Hepatocyte (in vitro differentiated cells): Measurements from ENCODE around the gene PMFBP1. TPM values are rescaled to one million over a fixed set of nuclear protein-coding genes. Genes with fewer than 3 reads are reported as not detected.

Experiments
- DNase-seq: peaks from one replicate; pipeline ENCODE4 v3.0.0-alpha.2; 2016; ENCODE audit warnings: low spot score
- H2AFZ ChIP-seq: fragments of 200-600 bp; sonication (generic); 2 replicates; pipeline ENCODE4 v1.6.0; 2016; ENCODE audit warnings: antibody characterized with exemption, mild to moderate bottlenecking
- H3K27ac ChIP-seq: fragments of 200-600 bp; sonication (generic); 2 replicates; pipeline ENCODE4 v1.5.1; 2016; ENCODE audit warnings: mild to moderate bottlenecking
- H3K27me3 ChIP-seq: fragments of 200-600 bp; sonication (generic); 2 replicates; pipeline ENCODE4 v1.6.1; 2016
- H3K36me3 ChIP-seq: fragments of 200-600 bp; sonication (generic); replicated peaks from 2 replicates; pipeline ENCODE4 v1.5.1; 2016; ENCODE audit warnings: low read depth; ENCODE audit not compliant: insufficient read depth
- H3K4me1 ChIP-seq: fragments of 200-600 bp; sonication (generic); 2 replicates; pipeline ENCODE4 v1.5.1; 2016; ENCODE audit warnings: mild to moderate bottlenecking, moderate library complexity; ENCODE audit not compliant: insufficient read depth
- H3K4me2 ChIP-seq: fragments of 200-600 bp; sonication (generic); 2 replicates; pipeline ENCODE4 v1.6.0; 2016
- H3K4me3 ChIP-seq: fragments of 200-600 bp; sonication (generic); 2 replicates; pipeline ENCODE4 v1.5.1; 2016; ENCODE audit warnings: mild to moderate bottlenecking
- H3K79me2 ChIP-seq: fragments of 200-600 bp; sonication (generic); 2 replicates; pipeline ENCODE4 v1.6.0; 2017; ENCODE audit warnings: mild to moderate bottlenecking
- H3K9me2 ChIP-seq: fragments of 200-600 bp; sonication (generic); replicated peaks from 2 replicates; pipeline ENCODE4 v1.6.0; 2017; ENCODE audit warnings: mild to moderate bottlenecking; ENCODE audit not compliant: insufficient read depth
- H3K9me3 ChIP-seq: fragments of 200-600 bp; sonication (generic); 2 replicates; pipeline ENCODE4 v1.5.1; 2016; ENCODE audit warnings: low read depth, mild to moderate bottlenecking
- H4K20me1 ChIP-seq: fragments of 200-600 bp; sonication (generic); 2 replicates; pipeline ENCODE4 v1.6.0; 2016; ENCODE audit warnings: mild to moderate bottlenecking; ENCODE audit not compliant: insufficient read depth, poor library complexity, severe bottlenecking
- EZH2 ChIP-seq: fragments of 200-600 bp; sonication (generic); IDR thresholded peaks from 2 replicates; pipeline ENCODE4 v1.6.1; 2016; ENCODE audit warnings: antibody characterized with exemption, mild to moderate bottlenecking, borderline replicate concordance
- EZH2phosphoT487 ChIP-seq: fragments of 200-600 bp; sonication (generic); IDR thresholded peaks from one replicate; pipeline ENCODE4 v1.6.1; 2018; ENCODE audit warnings: antibody characterized with exemption, mild to moderate bottlenecking, low read depth, moderate library complexity; ENCODE audit not compliant: unreplicated experiment, severe bottlenecking
- WGBS: methylation state at CpG from one replicate; pipeline ENCODE4 v1.1.6; 2016; ENCODE audit warnings: low lambda C conversion rate; ENCODE audit errors: missing lambda C conversion rate; 5-methylcytosine and 5-hydroxymethylcytosine counted together
- polyA plus RNA-seq: library from polyadenylated mRNA; unstranded; fragments of >200 nt; fragmentation: Nextera tagmentation; extraction: Ambion mirVana; gene quantifications from 2 replicates; pipeline ENCODE4 v1.2.1, GENCODE V29; 2016
- total RNA-seq: library from RNA; depleted of rRNA; stranded (reverse); fragments of >200 nt; gene quantifications from 2 replicates; pipeline ENCODE4 v1.2.3, GENCODE V29; 2014
- TF ChIP-seq, protein P1 (sequence below): fragments of 200-600 bp; sonication (generic); IDR thresholded peaks from 2 replicates; pipeline ENCODE4 v1.5.1; 2016; ENCODE audit warnings: antibody characterized with exemption, mild to moderate bottlenecking; ENCODE audit not compliant: poor library complexity

PMFBP1 gene
- total and polyA plus RNA-seq, 2 experiments from 2014 or later = 1.4 to 3.4 TPM

DNA sequence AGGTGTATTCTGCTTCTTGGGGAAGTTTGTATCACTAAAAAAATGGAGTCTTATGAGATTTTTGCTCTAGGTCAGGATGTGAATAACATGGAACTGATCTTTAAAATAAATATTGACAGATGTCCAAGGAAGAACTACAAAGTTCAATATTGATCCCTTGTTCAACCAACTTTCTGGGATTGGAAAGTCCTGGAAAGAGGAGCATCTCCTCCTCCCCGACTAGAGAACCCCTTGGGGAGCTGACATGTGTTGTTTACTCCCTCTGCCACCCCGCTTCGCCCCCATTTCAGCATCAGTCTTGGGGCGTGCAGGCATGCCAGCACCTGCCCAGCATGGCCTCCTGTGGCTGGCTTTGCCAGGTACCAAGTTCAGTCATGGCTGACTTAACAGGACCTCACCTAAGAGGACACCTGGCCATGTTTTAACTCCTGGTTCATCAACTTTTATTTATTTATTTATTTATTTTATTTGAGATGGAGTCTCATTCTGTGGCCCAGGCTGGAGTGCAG is 33.8 kb downstream of the PMFBP1 start:
- WGBS = 81% methylated on average over 4 of the region's 4 CpGs
- no peaks in the 10 kb centered on the region for H3K36me3 ChIP-seq
- no peak overlapping the region for H3K27ac ChIP-seq
- no peak overlapping the region for H3K4me3 ChIP-seq
- H3K4me1 ChIP-seq = no peaks in the 10 kb centered on the region
- H3K9me3 ChIP-seq = no peaks in the 10 kb centered on the region
- no peaks in the 10 kb centered on the region for H3K9me2 ChIP-seq
- H3K27me3 ChIP-seq = no peaks in the 10 kb centered on the region
- no peaks in the 10 kb centered on the region for H4K20me1 ChIP-seq
- TF ChIP-seq EZH2 (no peak), EZH2phosphoT487 (no peak)
- TF ChIP-seq, protein P1, sequence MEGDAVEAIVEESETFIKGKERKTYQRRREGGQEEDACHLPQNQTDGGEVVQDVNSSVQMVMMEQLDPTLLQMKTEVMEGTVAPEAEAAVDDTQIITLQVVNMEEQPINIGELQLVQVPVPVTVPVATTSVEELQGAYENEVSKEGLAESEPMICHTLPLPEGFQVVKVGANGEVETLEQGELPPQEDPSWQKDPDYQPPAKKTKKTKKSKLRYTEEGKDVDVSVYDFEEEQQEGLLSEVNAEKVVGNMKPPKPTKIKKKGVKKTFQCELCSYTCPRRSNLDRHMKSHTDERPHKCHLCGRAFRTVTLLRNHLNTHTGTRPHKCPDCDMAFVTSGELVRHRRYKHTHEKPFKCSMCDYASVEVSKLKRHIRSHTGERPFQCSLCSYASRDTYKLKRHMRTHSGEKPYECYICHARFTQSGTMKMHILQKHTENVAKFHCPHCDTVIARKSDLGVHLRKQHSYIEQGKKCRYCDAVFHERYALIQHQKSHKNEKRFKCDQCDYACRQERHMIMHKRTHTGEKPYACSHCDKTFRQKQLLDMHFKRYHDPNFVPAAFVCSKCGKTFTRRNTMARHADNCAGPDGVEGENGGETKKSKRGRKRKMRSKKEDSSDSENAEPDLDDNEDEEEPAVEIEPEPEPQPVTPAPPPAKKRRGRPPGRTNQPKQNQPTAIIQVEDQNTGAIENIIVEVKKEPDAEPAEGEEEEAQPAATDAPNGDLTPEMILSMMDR = no peak
- no peak overlapping the region for H2AFZ ChIP-seq
- H3K4me2 ChIP-seq = no peak overlapping the region
- H3K79me2 ChIP-seq = no peaks in the 10 kb centered on the region
- DNase-seq = no peak

- 92% methylated on average over 15 of the region's 15 CpGs for WGBS
- H4K20me1 ChIP-seq = no peaks in the 10 kb centered on the region
- H3K27ac ChIP-seq = no peak overlapping the region
- no peaks in the 10 kb centered on the region for H3K79me2 ChIP-seq
- no peaks in the 10 kb centered on the region for H3K4me1 ChIP-seq
- H3K9me3 ChIP-seq = no peaks in the 10 kb centered on the region
- H2AFZ ChIP-seq = no peak overlapping the region
- H3K4me2 ChIP-seq = no peak overlapping the region
- no peaks in the 10 kb centered on the region for H3K36me3 ChIP-seq
- H3K27me3 ChIP-seq = no peaks in the 10 kb centered on the region
- DNase-seq = no peak
- TF ChIP-seq, protein P1 = no peak
- TF ChIP-seq EZH2phosphoT487 = no peak
- TF ChIP-seq EZH2 = no peak
- H3K4me3 ChIP-seq = no peak overlapping the region
- H3K9me2 ChIP-seq = no peaks in the 10 kb centered on the region
These were observed 34.4 kb downstream of the PMFBP1 start for GRCh38 chr16:72137380-72138063.

- H3K36me3 ChIP-seq = no peaks in the 10 kb centered on the region
- TF ChIP-seq EZH2phosphoT487 (no peak), EZH2 (no peak)
- TF ChIP-seq, protein P1 = no peak
- DNase-seq = no peak
- no peak overlapping the region for H2AFZ ChIP-seq
- no peaks in the 10 kb centered on the region for H3K9me2 ChIP-seq
- no peak overlapping the region for H3K27ac ChIP-seq
- H3K27me3 ChIP-seq = no peaks in the 10 kb centered on the region
- H3K79me2 ChIP-seq = no peaks in the 10 kb centered on the region
- H3K4me3 ChIP-seq = no peak overlapping the region
- WGBS = 93% methylated on average over 2 of the region's 2 CpGs
- H3K4me2 ChIP-seq = no peak overlapping the region
- H3K9me3 ChIP-seq = no peaks in the 10 kb centered on the region
- no peaks in the 10 kb centered on the region for H3K4me1 ChIP-seq
- no peaks in the 10 kb centered on the region for H4K20me1 ChIP-seq
These were observed 37.4 kb downstream of the PMFBP1 start for GRCh38 chr16:72134507-72134906.
